IPS-15b (cell line): ENCODE measurements around the gene CTNND1.

ENCODE experiments used
- H3K27me3 ChIP-seq: one replicate; pipeline ENCODE4 v1.6.1; 2013; ENCODE audit warnings: low read length; ENCODE audit not compliant: control insufficient read depth, insufficient read depth
- H3K36me3 ChIP-seq: one replicate; pipeline ENCODE4 v1.6.1; 2013; ENCODE audit warnings: low read length; ENCODE audit not compliant: control insufficient read depth, insufficient read depth
- H3K4me1 ChIP-seq: one replicate; pipeline ENCODE4 v1.6.1; 2013; ENCODE audit warnings: mild to moderate bottlenecking, low read length; ENCODE audit not compliant: control insufficient read depth, insufficient read depth
- H3K4me3 ChIP-seq: one replicate; pipeline ENCODE4 v1.5.1; 2013; ENCODE audit warnings: low read depth, low read length
- H3K9ac ChIP-seq: one replicate; pipeline ENCODE4 v1.6.1; 2013; ENCODE audit warnings: low read depth, mild to moderate bottlenecking, low read length
- H3K9me3 ChIP-seq: one replicate; pipeline ENCODE4 v1.6.1; 2013; ENCODE audit warnings: mild to moderate bottlenecking, low read length; ENCODE audit not compliant: control insufficient read depth, insufficient read depth

The CTNND1 gene

GRCh38 chr11:57800444-57801182 is 39.0 kb downstream of the CTNND1 start:
- H3K36me3 ChIP-seq: peaks cover 30% of the 10 kb centered on the region
- H3K27me3 ChIP-seq: no peaks in the 10 kb centered on the region
- peaks cover 3% of the 10 kb centered on the region for H3K4me1 ChIP-seq
- no peaks in the 10 kb centered on the region for H3K9me3 ChIP-seq
- no peak overlapping the region for H3K9ac ChIP-seq
- H3K4me3 ChIP-seq: no peak overlapping the region

DNA sequence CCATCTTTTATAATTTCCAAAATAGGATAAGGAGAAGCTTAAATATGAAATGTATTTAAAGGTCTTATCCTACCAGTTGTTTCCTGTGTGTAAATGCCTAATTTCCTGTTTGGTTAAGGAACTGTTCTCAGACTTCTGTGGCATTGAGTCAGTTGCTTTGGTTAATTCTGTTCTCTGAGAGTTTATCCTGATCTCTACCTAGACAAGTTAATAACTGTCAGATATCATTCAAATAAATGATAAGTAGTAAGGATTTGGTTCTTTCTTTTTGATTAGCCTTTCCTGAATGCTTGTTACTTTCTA is 39.5 kb downstream of the CTNND1 start:
- Histone ChIP-seq H3K9me3 (no peaks in the 10 kb centered on the region), H3K9ac (no peak overlapping the region), H3K36me3 (peaks cover 35% of the 10 kb centered on the region), H3K4me3 (no peak overlapping the region), H3K4me1 (peaks cover 3% of the 10 kb centered on the region), H3K27me3 (no peaks in the 10 kb centered on the region)

DNA sequence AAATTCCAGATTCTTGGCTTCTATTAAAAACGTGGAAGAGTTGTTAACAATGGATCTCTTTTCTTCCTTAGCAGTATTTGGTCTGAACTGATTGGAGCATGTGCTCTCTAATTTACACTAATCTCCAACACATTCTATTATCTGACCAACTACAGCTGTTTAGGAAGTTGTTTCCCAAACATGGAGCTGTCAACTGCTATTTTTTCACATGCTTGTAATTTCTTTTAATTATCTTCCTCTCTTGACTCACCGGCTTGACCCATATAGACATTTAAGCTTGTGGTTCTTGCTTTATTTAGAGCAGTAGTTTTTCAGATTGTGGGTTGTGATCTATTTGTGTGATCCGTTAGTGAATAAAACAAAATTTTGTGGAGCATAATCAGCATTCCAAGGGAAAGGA is 40.8 kb downstream of the CTNND1 start:
- peaks cover 3% of the 10 kb centered on the region for H3K4me1 ChIP-seq
- no peak overlapping the region for H3K4me3 ChIP-seq
- no peaks in the 10 kb centered on the region for H3K27me3 ChIP-seq
- no peaks in the 10 kb centered on the region for H3K9me3 ChIP-seq
- H3K36me3 ChIP-seq: peaks cover 37% of the 10 kb centered on the region
- no peak overlapping the region for H3K9ac ChIP-seq

DNA sequence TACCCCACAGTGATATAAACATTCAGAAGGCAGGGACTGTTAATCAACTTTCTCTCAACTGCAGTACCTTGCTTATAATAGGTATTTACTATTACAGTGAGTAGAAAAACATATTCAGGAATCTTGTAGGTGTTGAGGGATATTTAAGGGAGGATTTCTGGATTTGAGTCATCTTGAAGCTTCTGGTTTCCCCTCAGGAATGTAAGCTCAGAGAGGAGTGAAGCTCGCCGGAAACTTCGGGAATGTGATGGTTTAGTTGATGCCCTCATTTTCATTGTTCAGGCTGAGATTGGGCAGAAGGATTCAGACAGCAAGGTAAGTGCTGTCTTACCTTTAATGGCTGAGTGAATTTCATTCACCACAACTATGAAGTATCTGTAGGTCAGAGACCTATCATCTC is 42.9 kb downstream of the CTNND1 start:
- H3K4me3 ChIP-seq: no peak overlapping the region
- peaks cover 3% of the 10 kb centered on the region for H3K4me1 ChIP-seq
- no peaks in the 10 kb centered on the region for H3K9me3 ChIP-seq
- no peaks in the 10 kb centered on the region for H3K27me3 ChIP-seq
- no peak overlapping the region for H3K9ac ChIP-seq
- peaks cover 46% of the 10 kb centered on the region for H3K36me3 ChIP-seq

GRCh38 chr11:57805780-57806179 is 44.2 kb downstream of the CTNND1 start:
- Histone ChIP-seq H3K36me3 (peaks cover 54% of the 10 kb centered on the region), H3K4me3 (no peak overlapping the region), H3K9ac (no peak overlapping the region), H3K4me1 (peaks cover 2% of the 10 kb centered on the region), H3K9me3 (no peaks in the 10 kb centered on the region), H3K27me3 (no peaks in the 10 kb centered on the region)

GRCh38 chr11:57812634-57813033 is 51.0 kb downstream of the CTNND1 start:
- Histone ChIP-seq H3K4me1 (no peaks in the 10 kb centered on the region), H3K9me3 (no peaks in the 10 kb centered on the region), H3K27me3 (no peaks in the 10 kb centered on the region), H3K4me3 (no peak overlapping the region), H3K36me3 (peaks cover 54% of the 10 kb centered on the region), H3K9ac (no peak overlapping the region)

DNA sequence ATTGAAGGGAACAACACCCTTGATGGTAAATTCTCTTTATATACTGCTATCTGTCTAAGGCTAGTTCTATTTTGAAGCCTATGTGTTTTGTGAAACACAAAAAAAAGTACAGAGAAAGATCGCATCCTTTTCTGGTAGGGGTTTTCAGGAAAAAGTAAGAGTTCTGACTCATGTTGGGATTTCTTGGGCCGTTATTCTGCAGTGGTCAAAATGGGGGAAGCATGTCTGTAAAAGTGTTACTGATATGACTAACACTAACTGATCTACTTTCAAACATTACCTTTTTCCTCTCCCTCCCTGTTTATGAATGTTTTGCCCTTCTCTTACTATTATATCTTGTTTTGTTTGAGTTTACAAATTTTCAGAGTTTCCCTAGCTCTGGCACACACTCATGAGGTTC is 53.9 kb downstream of the CTNND1 start:
- Histone ChIP-seq H3K9ac (no peak overlapping the region), H3K4me1 (no peaks in the 10 kb centered on the region), H3K4me3 (no peak overlapping the region), H3K9me3 (no peaks in the 10 kb centered on the region), H3K36me3 (peaks cover 36% of the 10 kb centered on the region), H3K27me3 (no peaks in the 10 kb centered on the region)

DNA sequence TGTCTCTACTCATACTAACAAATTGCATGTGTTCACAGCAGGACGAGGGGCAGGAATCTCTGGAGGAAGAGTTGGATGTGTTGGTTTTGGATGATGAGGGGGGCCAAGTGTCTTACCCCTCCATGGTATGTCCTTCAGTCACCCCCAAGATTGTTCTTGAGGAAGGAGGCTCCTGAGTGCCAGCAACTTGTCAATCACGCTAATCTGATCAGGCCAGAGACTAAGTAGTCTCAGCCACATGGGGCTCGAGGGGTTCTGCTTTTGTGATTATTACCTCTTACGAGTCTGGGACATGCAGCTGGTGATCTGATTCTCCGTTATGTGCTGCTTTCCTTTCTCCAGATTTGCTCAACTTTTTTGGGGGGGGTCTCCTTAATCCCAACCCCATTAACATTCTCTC is 54.3 kb downstream of the CTNND1 start:
- H3K27me3 ChIP-seq: no peaks in the 10 kb centered on the region
- H3K4me1 ChIP-seq: no peaks in the 10 kb centered on the region
- no peaks in the 10 kb centered on the region for H3K9me3 ChIP-seq
- no peak overlapping the region for H3K9ac ChIP-seq
- peaks cover 35% of the 10 kb centered on the region for H3K36me3 ChIP-seq
- H3K4me3 ChIP-seq: no peak overlapping the region

DNA sequence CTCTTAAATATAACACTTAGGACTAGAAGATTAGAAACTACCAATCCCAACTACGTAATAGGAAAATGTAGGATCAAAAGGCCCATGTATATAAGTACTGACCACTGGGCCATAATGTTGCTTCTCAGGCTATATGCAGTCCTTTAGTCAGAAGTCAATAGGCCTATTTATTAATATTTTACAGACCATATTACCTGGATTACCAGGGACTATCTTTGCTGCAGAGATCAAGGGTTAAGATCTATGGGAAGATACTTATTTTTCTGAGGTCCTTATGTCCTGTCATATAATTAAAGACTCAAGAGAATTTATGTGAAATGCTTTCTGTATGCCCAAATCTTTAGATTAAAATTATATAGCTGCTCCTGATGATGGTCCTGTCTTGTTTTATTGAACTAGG is 57.2 kb downstream of the CTNND1 start:
- H3K36me3 ChIP-seq: peaks cover 17% of the 10 kb centered on the region

DNA sequence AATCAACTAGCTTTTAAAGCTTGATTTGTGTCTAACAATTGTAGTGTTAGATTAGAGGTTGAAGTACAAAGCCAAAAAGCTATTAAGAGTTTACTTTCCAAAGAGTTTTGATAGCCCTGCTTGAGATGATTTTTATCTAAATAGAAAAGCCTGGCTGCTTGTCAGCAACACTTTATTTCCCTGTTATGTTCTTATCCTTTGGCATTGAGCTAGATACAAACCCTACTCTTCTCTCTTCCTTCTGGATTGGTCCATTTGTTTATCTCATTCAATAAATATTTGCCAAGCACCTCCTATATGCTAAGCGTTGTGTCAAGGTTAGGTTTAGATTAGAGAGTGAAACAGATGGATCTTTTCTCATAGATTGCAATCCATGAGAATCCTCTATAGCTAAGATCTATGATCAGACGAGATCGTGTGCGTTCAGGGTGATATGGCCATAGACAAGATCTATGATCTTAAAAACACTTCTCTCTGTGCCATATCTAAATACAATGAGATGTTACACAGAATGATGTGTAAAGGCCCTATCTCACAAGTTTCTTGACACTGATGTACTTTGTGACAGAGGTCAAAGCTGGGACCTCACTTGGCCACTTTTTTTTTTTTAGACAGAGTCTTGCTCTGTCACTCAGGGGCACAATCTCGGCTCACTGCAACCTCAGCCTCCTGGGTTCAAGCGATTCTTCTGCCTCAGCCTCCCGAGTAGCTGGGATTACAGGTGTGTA is 57.8 kb downstream of the CTNND1 start:
- no peaks in the 10 kb centered on the region for H3K4me1 ChIP-seq
- peaks cover 11% of the 10 kb centered on the region for H3K36me3 ChIP-seq
- no peak overlapping the region for H3K9ac ChIP-seq
- no peaks in the 10 kb centered on the region for H3K9me3 ChIP-seq
- H3K4me3 ChIP-seq: no peak overlapping the region
- H3K27me3 ChIP-seq: no peaks in the 10 kb centered on the region

More for the DNA sequence above, 57.2 kb downstream of the CTNND1 start:
- no peaks in the 10 kb centered on the region for H3K27me3 ChIP-seq
- H3K9me3 ChIP-seq: no peaks in the 10 kb centered on the region
- H3K4me3 ChIP-seq: no peak overlapping the region
- H3K9ac ChIP-seq: no peak overlapping the region
- H3K4me1 ChIP-seq: no peaks in the 10 kb centered on the region

DNA sequence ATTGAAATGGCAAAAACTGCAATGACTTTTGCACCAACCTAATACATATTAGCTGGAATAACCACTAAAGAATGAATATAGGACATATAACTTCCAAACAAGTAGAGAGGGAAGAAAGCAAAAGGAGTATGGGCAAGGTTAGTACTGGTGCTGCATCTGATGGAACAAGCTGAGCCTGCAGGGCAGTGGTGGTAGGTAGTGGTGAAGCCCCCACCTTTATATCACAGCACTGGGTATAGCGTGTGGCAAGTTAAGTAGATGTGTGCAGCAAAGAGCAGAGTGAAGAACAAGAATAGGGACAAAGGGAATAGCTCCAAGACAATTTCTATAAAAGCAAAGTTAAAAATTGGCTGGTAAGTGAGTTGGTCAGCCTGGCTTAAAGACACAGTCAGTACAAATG is 62.3 kb downstream of the CTNND1 start:
- Histone ChIP-seq H3K4me1 (no peaks in the 10 kb centered on the region), H3K9ac (no peak overlapping the region), H3K9me3 (no peaks in the 10 kb centered on the region), H3K27me3 (no peaks in the 10 kb centered on the region), H3K4me3 (no peak overlapping the region), H3K36me3 (no peaks in the 10 kb centered on the region)

GRCh38 chr11:57834852-57835251 is 73.2 kb downstream of the CTNND1 start:
- Histone ChIP-seq H3K36me3 (no peaks in the 10 kb centered on the region), H3K9me3 (no peaks in the 10 kb centered on the region), H3K4me3 (no peak overlapping the region), H3K9ac (no peak overlapping the region), H3K4me1 (no peaks in the 10 kb centered on the region), H3K27me3 (no peaks in the 10 kb centered on the region)
